AG04449 (cell line): ENCODE results near the gene SPPL3.
A peak's percentile ranks its signal among the peaks of the same experiment; 100 is the strongest.

ENCODE experiments used
- CTCF ChIA-PET: fragments of 350-600 bp; formaldehyde crosslinking; extraction: SDS; loops from one replicate; lab custom pipeline; 2021; ENCODE audit warnings: antibody characterized with exemption; lab: Yijun Ruan, JAX
- POLR2A ChIA-PET: fragments of 400-600, 350-600 bp; formaldehyde crosslinking; extraction: SDS; loops from one replicate; lab custom pipeline; 2020; ENCODE audit warnings: antibody characterized with exemption, inconsistent platforms; lab: Yijun Ruan, JAX
- DNase-seq: peaks from one replicate; pipeline ENCODE4 v3.0.0-alpha.2; 2010; ENCODE audit warnings: low read depth, low spot score
- H3K4me3 ChIP-seq: 2 replicates; pipeline ENCODE4 v1.5.1; 2011; ENCODE audit warnings: low read depth, mild to moderate bottlenecking, control low read depth, low read length
- TF ChIP-seq, protein P1 (sequence below): IDR thresholded peaks from one replicate; pipeline ENCODE4 v1.5.1; 2011; ENCODE audit warnings: mild to moderate bottlenecking, moderate library complexity, low read length, control low read depth, inconsistent platforms; ENCODE audit not compliant: insufficient read depth; ENCODE audit errors: missing control alignments

Gene SPPL3

GRCh38 chr12:120725151-120725658 is 179.0 kb downstream of the SPPL3 start:
- H3K4me3 ChIP-seq = peak overlapping the region; percentile 73
- TF ChIP-seq, protein P1, sequence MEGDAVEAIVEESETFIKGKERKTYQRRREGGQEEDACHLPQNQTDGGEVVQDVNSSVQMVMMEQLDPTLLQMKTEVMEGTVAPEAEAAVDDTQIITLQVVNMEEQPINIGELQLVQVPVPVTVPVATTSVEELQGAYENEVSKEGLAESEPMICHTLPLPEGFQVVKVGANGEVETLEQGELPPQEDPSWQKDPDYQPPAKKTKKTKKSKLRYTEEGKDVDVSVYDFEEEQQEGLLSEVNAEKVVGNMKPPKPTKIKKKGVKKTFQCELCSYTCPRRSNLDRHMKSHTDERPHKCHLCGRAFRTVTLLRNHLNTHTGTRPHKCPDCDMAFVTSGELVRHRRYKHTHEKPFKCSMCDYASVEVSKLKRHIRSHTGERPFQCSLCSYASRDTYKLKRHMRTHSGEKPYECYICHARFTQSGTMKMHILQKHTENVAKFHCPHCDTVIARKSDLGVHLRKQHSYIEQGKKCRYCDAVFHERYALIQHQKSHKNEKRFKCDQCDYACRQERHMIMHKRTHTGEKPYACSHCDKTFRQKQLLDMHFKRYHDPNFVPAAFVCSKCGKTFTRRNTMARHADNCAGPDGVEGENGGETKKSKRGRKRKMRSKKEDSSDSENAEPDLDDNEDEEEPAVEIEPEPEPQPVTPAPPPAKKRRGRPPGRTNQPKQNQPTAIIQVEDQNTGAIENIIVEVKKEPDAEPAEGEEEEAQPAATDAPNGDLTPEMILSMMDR = no peak
- no peak for DNase-seq
- ChIA-PET POLR2A (no interaction called here), CTCF (interaction anchor here (0.8 to 1.5 kb wide), 6 partner anchors 11 to 255 kb away, joined by 3 to 7 read pairs (median 5); no protein-coding TSS in a partner anchor)

- DNase-seq = no peak
- CTCF ChIA-PET = interaction anchor here (0.9 to 1.5 kb wide), 5 partner anchors 10 to 256 kb away, joined by 3 to 7 read pairs (median 6); no protein-coding TSS in a partner anchor
- no peak overlapping the region for H3K4me3 ChIP-seq
- POLR2A ChIA-PET = no interaction called here
- TF ChIP-seq, protein P1 = no peak
These were observed 179.4 kb downstream of the SPPL3 start for GRCh38 chr12:120724720-120725119.

DNA sequence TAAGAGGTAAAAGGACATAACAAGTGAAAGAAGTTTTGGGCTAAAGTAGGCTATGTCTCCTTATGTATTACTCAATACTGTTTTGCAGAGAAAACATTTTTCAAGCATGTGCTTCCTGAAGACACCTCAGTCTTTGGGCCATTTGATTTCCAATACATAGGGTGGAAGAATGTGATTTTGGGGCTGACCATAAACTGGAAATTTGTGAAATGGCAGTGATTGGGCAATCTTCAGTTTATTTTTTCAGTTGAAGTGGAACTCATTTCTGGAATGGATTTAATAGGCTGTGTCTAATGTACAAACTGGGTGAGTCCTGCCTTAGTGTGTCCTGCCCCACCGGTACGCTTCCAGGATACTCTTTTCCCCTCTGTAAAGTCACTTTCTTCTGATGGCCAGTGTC is 181.4 kb downstream of the SPPL3 start:
- TF ChIP-seq, protein P1 = no peak
- no peak for DNase-seq
- ChIA-PET POLR2A (interaction anchor here (1.6 kb wide), 1 partner anchor 14 kb away, joined by 3 read pairs; no protein-coding TSS in a partner anchor), CTCF (interaction anchor here (1.4 kb wide), 1 partner anchor 140 kb away, joined by 3 read pairs; no protein-coding TSS in a partner anchor)
- H3K4me3 ChIP-seq = no peak overlapping the region

GRCh38 chr12:120721866-120722265 is 182.3 kb downstream of the SPPL3 start:
- TF ChIP-seq, protein P1 = no peak
- POLR2A ChIA-PET = interaction anchor here (1.6 kb wide), 1 partner anchor 13 kb away, joined by 3 read pairs; no protein-coding TSS in a partner anchor
- CTCF ChIA-PET = interaction anchor here (1.4 to 1.5 kb wide), 2 partner anchors 72 to 140 kb away, joined by 3 to 7 read pairs; no protein-coding TSS in a partner anchor
- H3K4me3 ChIP-seq = no peak overlapping the region
- DNase-seq = no peak

- ChIA-PET POLR2A (interaction anchor here (0.6 to 1.8 kb wide), 3 partner anchors 10 to 25 kb away, joined by 3 to 10 read pairs (median 4); partner anchors contain the start of gene UNC119B), CTCF (interaction anchor here (1.3 to 2.3 kb wide), 6 partner anchors 10 to 419 kb away, joined by 3 to 23 read pairs (median 6); partner anchors contain the start of genes SIRT4 and UNC119B)
- TF ChIP-seq, protein P1 = no peak
These were observed 183.0 kb downstream of the SPPL3 start for GRCh38 chr12:120720987-120721801.

More at GRCh38 chr12:120720987-120721801, 183.0 kb downstream of the SPPL3 start:
- DNase-seq = no peak
- no peak overlapping the region for H3K4me3 ChIP-seq
